Measurements from ENCODE around the gene RPL3. TPM values are rescaled to one million over a fixed set of nuclear protein-coding genes. Genes with fewer than 3 reads are reported as not detected.
"Not testable (repeated sequence)": the region's sequence is repeated elsewhere in the genome, so short reads cannot be mapped to it uniquely, and the experiment has no call there.

Gene RPL3
- total RNA-seq, 1 donor from 2014 or later, result 2,149 TPM

- no peaks in the 10 kb centered on the region for H3K36me3 Mint-ChIP-seq (ENCODE audit: low read depth, unreplicated experiment)
- H3K4me1 Mint-ChIP-seq (ENCODE audit: unreplicated experiment), result peaks cover 9% of the 10 kb centered on the region
- TF ChIP-seq CTCF (IDR thresholded peaks at IDR 0.05; ENCODE audit: unreplicated experiment), result no peak
- H3K27ac Mint-ChIP-seq (ENCODE audit: unreplicated experiment), result no peak overlapping the region
- no peak for DNase-seq (ENCODE audit: low spot score)
- no peaks in the 10 kb centered on the region for H3K27me3 Mint-ChIP-seq (ENCODE audit: unreplicated experiment)
- H3K9me3 Mint-ChIP-seq (ENCODE audit: unreplicated experiment), result no peaks in the 10 kb centered on the region
- H3K4me3 Mint-ChIP-seq (ENCODE audit: unreplicated experiment), result peak overlapping the region; percentile 90
Observed at GRCh38 chr22:39348909-39349505, 29.6 kb upstream of the RPL3 start.

GRCh38 chr22:39345231-39345630 lies 25.8 kb upstream of the RPL3 start:
- Mint-ChIP-seq H3K4me1 (ENCODE audit: unreplicated experiment) (peaks cover 11% of the 10 kb centered on the region), H3K4me3 (ENCODE audit: unreplicated experiment) (no peak overlapping the region), H3K27ac (ENCODE audit: unreplicated experiment) (no peak overlapping the region), H3K27me3 (ENCODE audit: unreplicated experiment) (peaks cover 1% of the 10 kb centered on the region), H3K9me3 (ENCODE audit: unreplicated experiment) (no peaks in the 10 kb centered on the region), H3K36me3 (ENCODE audit: low read depth, unreplicated experiment) (no peaks in the 10 kb centered on the region)
- DNase-seq (ENCODE audit: low spot score), result no peak
- no peak for TF ChIP-seq CTCF (IDR thresholded peaks at IDR 0.05; ENCODE audit: unreplicated experiment)

- H3K27me3 Mint-ChIP-seq (ENCODE audit: unreplicated experiment), result peaks cover 1% of the 10 kb centered on the region
- DNase-seq (ENCODE audit: low spot score), result no peak
- H3K9me3 Mint-ChIP-seq (ENCODE audit: unreplicated experiment), result no peaks in the 10 kb centered on the region
- peaks cover 6% of the 10 kb centered on the region for H3K4me1 Mint-ChIP-seq (ENCODE audit: unreplicated experiment)
- no peaks in the 10 kb centered on the region for H3K36me3 Mint-ChIP-seq (ENCODE audit: low read depth, unreplicated experiment)
- H3K27ac Mint-ChIP-seq (ENCODE audit: unreplicated experiment), result no peak overlapping the region
- H3K4me3 Mint-ChIP-seq (ENCODE audit: unreplicated experiment), result no peak overlapping the region
- no peak for TF ChIP-seq CTCF (IDR thresholded peaks at IDR 0.05; ENCODE audit: unreplicated experiment)
Observed at GRCh38 chr22:39344046-39344390, 24.6 kb upstream of the RPL3 start.

GRCh38 chr22:39343259-39344045 lies 24.0 kb upstream of the RPL3 start:
- Mint-ChIP-seq H3K27me3 (ENCODE audit: unreplicated experiment) (peaks cover 1% of the 10 kb centered on the region), H3K36me3 (ENCODE audit: low read depth, unreplicated experiment) (no peaks in the 10 kb centered on the region), H3K4me3 (ENCODE audit: unreplicated experiment) (no peak overlapping the region), H3K27ac (ENCODE audit: unreplicated experiment) (no peak overlapping the region), H3K4me1 (ENCODE audit: unreplicated experiment) (peaks cover 4% of the 10 kb centered on the region), H3K9me3 (ENCODE audit: unreplicated experiment) (no peaks in the 10 kb centered on the region)
- DNase-seq (ENCODE audit: low spot score), result peak; percentile 72
- peak; percentile 41 for TF ChIP-seq CTCF (IDR thresholded peaks at IDR 0.05; ENCODE audit: unreplicated experiment)

GRCh38 chr22:39341179-39341578 lies 21.8 kb upstream of the RPL3 start:
- no peak for TF ChIP-seq CTCF (IDR thresholded peaks at IDR 0.05; ENCODE audit: unreplicated experiment)
- H3K4me1 Mint-ChIP-seq (ENCODE audit: unreplicated experiment), result peaks cover 4% of the 10 kb centered on the region
- H3K4me3 Mint-ChIP-seq (ENCODE audit: unreplicated experiment), result no peak overlapping the region
- no peaks in the 10 kb centered on the region for H3K36me3 Mint-ChIP-seq (ENCODE audit: low read depth, unreplicated experiment)
- no peak overlapping the region for H3K27ac Mint-ChIP-seq (ENCODE audit: unreplicated experiment)
- no peak for DNase-seq (ENCODE audit: low spot score)
- H3K9me3 Mint-ChIP-seq (ENCODE audit: unreplicated experiment), result no peaks in the 10 kb centered on the region
- peaks cover 1% of the 10 kb centered on the region for H3K27me3 Mint-ChIP-seq (ENCODE audit: unreplicated experiment)

- H3K4me1 Mint-ChIP-seq (ENCODE audit: unreplicated experiment); DNase-seq (ENCODE audit: low spot score); H3K36me3 Mint-ChIP-seq (ENCODE audit: low read depth, unreplicated experiment); H3K27me3 Mint-ChIP-seq (ENCODE audit: unreplicated experiment); H3K4me3 Mint-ChIP-seq (ENCODE audit: unreplicated experiment); H3K9me3 Mint-ChIP-seq (ENCODE audit: unreplicated experiment); H3K27ac Mint-ChIP-seq (ENCODE audit: unreplicated experiment): not testable (repeated sequence)
Observed at GRCh38 chr22:39339775-39340174, 20.4 kb upstream of the RPL3 start.

Data from endothelial cell (in vitro differentiated cells).